Adipocyte (in vitro differentiated cells): ENCODE data around the gene SNAP47.

Experiments
- DNase-seq: peaks from one replicate; pipeline ENCODE4 v3.0.0-alpha.2; 2015; ENCODE audit warnings: low read depth
- H3K27me3 ChIP-seq: replicated peaks from 2 replicates; pipeline ENCODE4 v1.7.0; 2013; ENCODE audit warnings: mild to moderate bottlenecking, low read length, moderate library complexity; ENCODE audit not compliant: control insufficient read depth, insufficient read depth
- H3K36me3 ChIP-seq: 2 replicates; pipeline ENCODE4 v1.7.0; 2013; ENCODE audit warnings: low read length, mild to moderate bottlenecking, moderate library complexity; ENCODE audit not compliant: control insufficient read depth, insufficient read depth, severe bottlenecking
- H3K4me1 ChIP-seq: 2 replicates; pipeline ENCODE4 v1.7.0; 2013; ENCODE audit warnings: mild to moderate bottlenecking, low read length, moderate library complexity; ENCODE audit not compliant: control insufficient read depth, insufficient read depth
- H3K4me3 ChIP-seq: 2 replicates; pipeline ENCODE4 v1.7.0; 2013; ENCODE audit warnings: mild to moderate bottlenecking, low read length, moderate library complexity
- H3K9ac ChIP-seq: 2 replicates; pipeline ENCODE4 v1.7.0; 2013; ENCODE audit warnings: mild to moderate bottlenecking, low read length, moderate library complexity
- H3K9me3 ChIP-seq: 2 replicates; pipeline ENCODE4 v1.7.0; 2013; ENCODE audit warnings: mild to moderate bottlenecking, low read length, moderate library complexity; ENCODE audit not compliant: control insufficient read depth

SNAP47 gene

GRCh38 chr1:227781314-227781930 is 46.2 kb downstream of the SNAP47 start:
- Histone ChIP-seq H3K9ac (no peak overlapping the region), H3K4me3 (no peak overlapping the region)
- DNase-seq = no peak

GRCh38 chr1:227782226-227782625 is 47.0 kb downstream of the SNAP47 start:
- Histone ChIP-seq H3K4me3 (no peak overlapping the region), H3K27me3 (peaks cover 4% of the 10 kb centered on the region), H3K36me3 (no peaks in the 10 kb centered on the region), H3K9ac (no peak overlapping the region), H3K9me3 (no peaks in the 10 kb centered on the region), H3K4me1 (peaks cover 16% of the 10 kb centered on the region)
- no peak for DNase-seq

More at GRCh38 chr1:227781314-227781930, 46.2 kb downstream of the SNAP47 start:
- H3K4me1 ChIP-seq = peaks cover 9% of the 10 kb centered on the region
- peaks cover 2% of the 10 kb centered on the region for H3K36me3 ChIP-seq
- H3K9me3 ChIP-seq = no peaks in the 10 kb centered on the region
- H3K27me3 ChIP-seq = no peaks in the 10 kb centered on the region

- Histone ChIP-seq H3K4me3 (no peak overlapping the region), H3K4me1 (peaks cover 12% of the 10 kb centered on the region), H3K27me3 (peaks cover 4% of the 10 kb centered on the region), H3K9ac (no peak overlapping the region), H3K36me3 (no peaks in the 10 kb centered on the region), H3K9me3 (no peaks in the 10 kb centered on the region)
- DNase-seq = no peak
Observed at GRCh38 chr1:227785094-227785804, 50.0 kb downstream of the SNAP47 start.

DNA sequence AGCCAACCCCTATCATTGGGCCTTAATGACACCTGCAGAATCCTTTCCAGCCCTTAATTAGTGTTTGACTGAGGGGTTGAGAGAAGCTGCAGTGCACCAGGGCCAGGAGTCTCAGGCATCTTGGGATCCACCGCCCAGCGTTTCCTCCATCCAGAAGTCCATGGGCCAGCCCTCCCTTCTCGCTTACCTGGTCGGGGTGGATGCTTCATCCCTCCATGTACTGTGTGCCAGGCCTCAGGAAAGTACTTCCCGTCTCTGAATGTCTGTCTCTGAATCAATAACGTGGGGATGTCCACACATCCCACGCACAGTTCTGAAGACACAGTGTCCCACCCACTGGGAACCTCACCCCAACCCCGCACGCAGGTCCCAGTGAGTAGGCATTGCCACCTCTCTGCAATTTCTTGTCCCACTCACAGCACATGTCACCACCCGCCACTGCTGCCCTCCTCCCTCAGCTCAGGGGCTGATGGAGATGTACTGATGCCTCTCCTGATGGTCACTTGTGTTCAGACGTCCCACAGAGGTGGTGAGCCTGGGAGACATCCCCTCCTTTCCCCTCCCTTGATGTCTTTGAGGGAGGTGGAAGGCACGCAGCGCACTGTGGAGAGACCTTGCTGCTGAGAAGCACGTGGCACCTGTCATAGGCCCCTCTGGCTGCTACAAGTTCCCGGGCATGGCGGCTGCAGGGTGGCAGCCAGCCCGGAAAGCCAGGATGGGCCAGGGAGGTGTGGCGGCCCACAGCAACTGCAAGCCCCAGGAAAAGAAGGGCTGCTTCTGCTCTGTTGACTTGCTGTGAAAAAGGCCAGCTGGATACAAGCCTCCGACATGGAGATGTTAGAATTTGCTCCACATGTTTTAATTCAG is 50.8 kb downstream of the SNAP47 start:
- peaks cover 4% of the 10 kb centered on the region for H3K27me3 ChIP-seq
- H3K4me1 ChIP-seq = peaks cover 12% of the 10 kb centered on the region
- no peaks in the 10 kb centered on the region for H3K9me3 ChIP-seq
- H3K36me3 ChIP-seq = no peaks in the 10 kb centered on the region
- no peak overlapping the region for H3K9ac ChIP-seq
- no peak for DNase-seq
- H3K4me3 ChIP-seq = no peak overlapping the region

GRCh38 chr1:227786673-227787512 is 51.7 kb downstream of the SNAP47 start:
- Histone ChIP-seq H3K36me3 (no peaks in the 10 kb centered on the region), H3K9ac (peak overlapping the region; percentile 76), H3K4me1 (peaks cover 12% of the 10 kb centered on the region), H3K27me3 (peaks cover 4% of the 10 kb centered on the region), H3K9me3 (no peaks in the 10 kb centered on the region), H3K4me3 (peak overlapping the region; percentile 82)
- DNase-seq = no peak

DNA sequence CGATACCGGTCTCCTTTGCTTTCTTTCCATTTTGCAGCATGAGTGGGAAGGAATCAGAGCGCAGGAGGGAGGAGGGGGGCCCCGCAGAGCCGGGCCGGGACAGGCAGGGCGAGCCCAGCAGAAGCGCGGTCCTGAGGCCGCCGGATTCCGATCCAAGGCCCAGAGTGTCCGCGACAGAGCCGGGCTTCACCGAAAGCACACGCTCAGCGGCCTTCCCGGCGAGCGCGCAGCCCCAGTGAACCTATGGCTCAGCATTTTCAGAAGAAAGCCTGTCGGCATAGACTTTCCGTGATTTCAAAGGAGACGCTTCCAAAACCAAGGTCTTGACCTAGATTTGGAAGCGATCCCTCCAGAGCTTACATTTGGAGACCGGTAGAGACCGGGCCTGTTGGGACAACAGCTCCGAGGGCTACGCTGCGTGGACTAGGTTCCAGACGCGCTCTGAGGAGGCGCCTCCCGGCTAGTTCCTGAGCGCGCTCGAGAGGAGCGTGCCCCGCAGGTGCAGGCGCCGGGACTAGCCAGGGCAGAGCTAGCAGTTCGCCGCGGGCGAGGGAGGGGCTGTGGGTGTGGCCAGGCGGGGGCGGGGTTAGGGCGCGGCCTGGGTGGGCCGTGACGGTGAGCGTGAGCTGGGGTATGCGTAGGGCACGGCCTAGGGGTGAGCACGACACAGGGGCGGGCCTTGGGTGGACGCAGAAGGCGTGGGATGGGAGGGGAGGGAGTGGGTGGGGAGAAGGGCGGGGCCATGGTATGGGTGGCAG is 52.5 kb downstream of the SNAP47 start:
- H3K36me3 ChIP-seq = no peaks in the 10 kb centered on the region
- peak overlapping the region; percentile 82 for H3K4me3 ChIP-seq
- H3K9me3 ChIP-seq = no peaks in the 10 kb centered on the region
- peak overlapping the region; percentile 76 for H3K9ac ChIP-seq
- peak; percentile 89 for DNase-seq
- H3K4me1 ChIP-seq = peaks cover 12% of the 10 kb centered on the region
- H3K27me3 ChIP-seq = peaks cover 4% of the 10 kb centered on the region

DNA sequence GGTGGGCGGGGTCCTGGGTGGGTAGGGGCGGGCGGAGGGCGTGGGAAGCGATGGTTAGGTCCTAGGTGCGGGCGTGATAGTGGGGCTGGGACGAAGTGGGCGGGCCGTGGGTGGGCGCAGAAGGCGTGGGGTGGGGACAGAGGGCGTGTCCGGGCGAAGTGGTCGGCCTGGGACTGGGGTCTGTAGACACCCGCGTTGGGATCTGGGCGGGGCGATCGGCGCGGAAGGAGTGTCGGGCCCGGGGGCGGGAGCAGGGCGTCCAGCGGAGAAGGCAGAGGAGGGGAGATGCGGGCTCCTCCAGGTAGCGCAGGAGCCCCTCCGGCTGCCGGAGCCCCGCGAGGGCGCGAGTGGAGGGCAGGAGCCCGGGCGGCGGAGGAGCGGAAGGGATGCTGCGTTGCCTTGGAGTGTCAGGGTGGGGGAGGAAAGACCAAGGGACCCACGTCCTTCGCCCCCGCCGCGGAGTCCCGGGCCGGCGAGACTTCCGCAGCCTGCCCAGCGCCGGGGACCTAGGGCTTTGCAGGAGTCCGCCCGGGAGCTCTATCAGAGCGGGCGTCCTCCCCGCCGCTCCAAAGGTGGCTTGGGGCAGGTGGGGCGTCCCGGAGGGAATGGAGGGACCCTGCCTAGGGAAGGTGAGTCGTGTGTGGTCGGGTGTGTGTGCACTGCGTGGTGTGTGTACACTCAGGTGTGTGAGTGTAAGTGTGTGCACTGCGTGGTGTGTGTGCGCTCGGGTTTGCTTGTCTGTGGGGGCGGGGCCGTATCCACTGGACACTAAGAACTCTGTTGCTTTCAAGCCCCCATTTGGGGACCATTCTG is 53.2 kb downstream of the SNAP47 start:
- Histone ChIP-seq H3K27me3 (peaks cover 4% of the 10 kb centered on the region), H3K9ac (no peak overlapping the region)

GRCh38 chr1:227789084-227790033 is 54.1 kb downstream of the SNAP47 start:
- H3K4me3 ChIP-seq = no peak overlapping the region
- peaks cover 4% of the 10 kb centered on the region for H3K27me3 ChIP-seq
- H3K4me1 ChIP-seq = peaks cover 22% of the 10 kb centered on the region
- no peaks in the 10 kb centered on the region for H3K9me3 ChIP-seq
- no peak overlapping the region for H3K9ac ChIP-seq
- no peaks in the 10 kb centered on the region for H3K36me3 ChIP-seq
- peak; percentile 37 for DNase-seq

More for the DNA sequence above, 53.2 kb downstream of the SNAP47 start:
- peak; percentile 78 for DNase-seq
- H3K4me1 ChIP-seq = peaks cover 13% of the 10 kb centered on the region
- no peaks in the 10 kb centered on the region for H3K36me3 ChIP-seq
- peak overlapping the region; percentile 71 for H3K4me3 ChIP-seq
- no peaks in the 10 kb centered on the region for H3K9me3 ChIP-seq

- no peak for DNase-seq
- Histone ChIP-seq H3K36me3 (no peaks in the 10 kb centered on the region), H3K4me3 (no peak overlapping the region), H3K27me3 (peaks cover 4% of the 10 kb centered on the region), H3K9me3 (no peaks in the 10 kb centered on the region), H3K4me1 (peaks cover 28% of the 10 kb centered on the region), H3K9ac (no peak overlapping the region)
Observed at GRCh38 chr1:227790034-227790400, 54.8 kb downstream of the SNAP47 start.
